HepG2 (cell line): ENCODE results near the gene FGF4. TPM values are rescaled to one million over a fixed set of nuclear protein-coding genes. Genes with fewer than 3 reads are reported as not detected.
A peak's percentile ranks its signal among the peaks of the same experiment; 100 is the strongest.
"Not testable (repeated sequence)": the region's sequence is repeated elsewhere in the genome, so short reads cannot be mapped to it uniquely, and the experiment has no call there.

ENCODE experiments used
- ATAC-seq: fragments of 200-7000 bp; cut with Tn5 transposase; 3 replicates; pipeline ENCODE4 v1.9.1; 2020; ENCODE audit warnings: mild to moderate bottlenecking, moderate library complexity
- BruUV-seq: library from RNA; stranded (reverse); fragments of 400-500 nt; replicated peaks from 2 replicates; lab custom pipeline; 2021; lab: Mats Ljungman, UMichigan
- CTCF ChIA-PET: fragments of 300-600 bp; formaldehyde crosslinking; extraction: SDS; loops from one replicate; lab custom pipeline; 2021; ENCODE audit warnings: low total read pairs, inconsistent platforms, low intra/inter-chr PET ratio; lab: Yijun Ruan, JAX
- POLR2A ChIA-PET: fragments of 350-600 bp; sonication (Branson Sonifier 250); formaldehyde crosslinking; loops from one replicate; lab custom pipeline; 2020; ENCODE audit warnings: antibody characterized with exemption, inconsistent platforms; lab: Yijun Ruan, JAX
- DNase-seq: peaks from one replicate; pipeline ENCODE4 v3.0.0-alpha.2; 2015; ENCODE audit warnings: low spot score
- FAIRE-seq: peaks from 3 replicates; lab custom pipeline; 2011; peaks lifted over from hg19 to GRCh38; lab: Jason Lieb, UNC
- H2AFZ ChIP-seq: one replicate; pipeline ENCODE4 v1.6.1; 2011; ENCODE audit warnings: low read length, inconsistent platforms
- H3K27ac ChIP-seq: fragments of 300-600 bp; 3 replicates; pipeline ENCODE4 v1.8.0; 2011; ENCODE audit warnings: mixed run types, mild to moderate bottlenecking, mixed read lengths, low read length, inconsistent platforms; ENCODE audit not compliant: insufficient read depth; ENCODE audit errors: extremely low read length
- H3K27me3 ChIP-seq, 2 experiments: fragments of 200-600 bp in 1 of 2; 2 replicates in 1 of 2; 3 replicates in 1 of 2; pipeline versions ENCODE4 v1.6.0 to v1.8.0; 2011; ENCODE audit warnings: low read length in 2 of 2, mild to moderate bottlenecking in 2 of 2, moderate library complexity in 2 of 2, inconsistent platforms in 1 of 2; ENCODE audit not compliant: insufficient read depth in 2 of 2, control insufficient read depth in 1 of 2
- H3K36me3 ChIP-seq, 2 experiments: fragments of 200-600 bp in 1 of 2; replicated peaks in 1 of 2; 2 replicates in 1 of 2; 3 replicates in 1 of 2; pipeline versions ENCODE4 v1.5.1 to v1.8.0; 2011; ENCODE audit warnings: low read length in 2 of 2, inconsistent platforms in 1 of 2; ENCODE audit not compliant: insufficient read depth in 2 of 2, control insufficient read depth in 1 of 2
- H3K4me1 ChIP-seq: 2 replicates; pipeline ENCODE4 v1.5.1; 2012; ENCODE audit warnings: low read length, inconsistent platforms; ENCODE audit not compliant: insufficient read depth
- H3K4me2 ChIP-seq: 2 replicates; pipeline ENCODE4 v1.6.0; 2011; ENCODE audit warnings: low read depth, low read length, inconsistent platforms
- H3K4me3 ChIP-seq, 3 experiments: fragments of 200-600 bp in 1 of 3; sonication (generic), shearing (Covaris generic) in 1 of 3; replicated peaks in 1 of 3; 2 replicates each; pipeline ENCODE4 v1.5.1; 2011 to 2016; ENCODE audit warnings: low read length in 3 of 3, inconsistent platforms in 2 of 3, low read depth in 2 of 3, mild to moderate bottlenecking in 2 of 3, control low read depth in 1 of 3, mixed read lengths in 1 of 3; ENCODE audit not compliant: insufficient read depth in 1 of 3
- H3K79me2 ChIP-seq: one replicate; pipeline ENCODE4 v1.6.1; 2011; ENCODE audit warnings: low read length, inconsistent platforms; ENCODE audit not compliant: insufficient read depth
- H3K9ac ChIP-seq: 2 replicates; pipeline ENCODE4 v1.6.0; 2011; ENCODE audit warnings: mild to moderate bottlenecking, low read depth, low read length, inconsistent platforms; ENCODE audit not compliant: insufficient read depth
- H3K9me3 ChIP-seq: 2 replicates; pipeline ENCODE4 v1.5.1; 2012; ENCODE audit warnings: mild to moderate bottlenecking, low read length
- H4K20me1 ChIP-seq: 2 replicates; pipeline ENCODE4 v1.6.0; 2011; ENCODE audit warnings: inconsistent platforms, mild to moderate bottlenecking, low read length, moderate library complexity; ENCODE audit not compliant: insufficient read depth
- CHD4 ChIP-seq: fragments of 200-600 bp; sonication (generic); IDR thresholded peaks from 2 replicates; pipeline ENCODE4 v1.7.0; 2017; ENCODE audit warnings: mild to moderate bottlenecking, low read length, borderline replicate concordance
- ETV5 ChIP-seq: IDR thresholded peaks from 2 replicates; pipeline ENCODE4 v1.6.1; 2018; ENCODE audit warnings: missing biosample characterization, missing genetic modification reagents, inconsistent platforms, borderline replicate concordance
- JARID2 ChIP-seq: sonication (generic); formaldehyde crosslinking; IDR thresholded peaks from 2 replicates; pipeline ENCODE4 v1.8.1; 2023; ENCODE audit warnings: missing genetic modification reagents, inconsistent platforms; ENCODE audit not compliant: insufficient replicate concordance
- KAT7 ChIP-seq: IDR thresholded peaks from 2 replicates; pipeline ENCODE4 v1.6.1; 2018; ENCODE audit warnings: borderline replicate concordance, missing compliant biosample characterization
- KDM6A ChIP-seq: IDR thresholded peaks from 2 replicates; pipeline ENCODE4 v1.6.1; 2016; ENCODE audit warnings: low read depth
- SRF ChIP-seq: IDR thresholded peaks from 2 replicates; pipeline ENCODE4 v1.6.1; 2011; ENCODE audit warnings: mild to moderate bottlenecking, low read depth, low read length, moderate library complexity
- TBX2 ChIP-seq: sonication (generic); formaldehyde crosslinking; IDR thresholded peaks from 2 replicates; pipeline ENCODE4 v1.5.0; 2020; ENCODE audit warnings: missing genetic modification reagents, mild to moderate bottlenecking, borderline replicate concordance
- TMF1 ChIP-seq: sonication (generic); formaldehyde crosslinking; IDR thresholded peaks from 2 replicates; pipeline ENCODE4 v1.8.1; 2022; ENCODE audit warnings: low read depth, missing genetic modification reagents
- ZFY ChIP-seq: sonication (generic); formaldehyde crosslinking; IDR thresholded peaks from 2 replicates; pipeline ENCODE4 v1.4.0; 2020; ENCODE audit warnings: missing genetic modification reagents
- ZNF121 ChIP-seq: sonication (generic); formaldehyde crosslinking; IDR thresholded peaks from 2 replicates; pipeline ENCODE4 v1.5.0; 2020; ENCODE audit warnings: mild to moderate bottlenecking, missing genetic modification reagents
- ZNF496 ChIP-seq: sonication (generic); formaldehyde crosslinking; IDR thresholded peaks from 2 replicates; pipeline ENCODE4 v1.8.1; 2023; ENCODE audit warnings: mild to moderate bottlenecking, moderate library complexity, missing genetic modification reagents; ENCODE audit not compliant: insufficient replicate concordance
- ZNF501 ChIP-seq: sonication (generic); formaldehyde crosslinking; IDR thresholded peaks from 2 replicates; pipeline ENCODE4 v1.5.1; 2020; ENCODE audit warnings: mild to moderate bottlenecking, moderate library complexity, missing genetic modification reagents
- ZNF547 ChIP-seq: sonication (generic); formaldehyde crosslinking; IDR thresholded peaks from 2 replicates; pipeline ENCODE4 v1.5.1; 2020; ENCODE audit warnings: mild to moderate bottlenecking, missing genetic modification reagents
- ZNF572 ChIP-seq: sonication (generic); formaldehyde crosslinking; IDR thresholded peaks from 2 replicates; pipeline ENCODE4 v1.5.1; 2020; ENCODE audit warnings: mild to moderate bottlenecking, missing genetic modification reagents
- WGBS: methylation state at CpG from one replicate; pipeline ENCODE4 v1.1.6; 2017; ENCODE audit warnings: low lambda C conversion rate; 5-methylcytosine and 5-hydroxymethylcytosine counted together
- in situ Hi-C: cut with HindIII; loops from 2 replicates; pipeline ENCODE4 v1.10.0; 2017; ENCODE audit warnings: low pct_unique_long_range_greater_than_20kb; ENCODE audit not compliant: extremely low pct_ligation_motif_present
- intact Hi-C: fragments of 100-400 bp; cut with micrococcal nuclease; formaldehyde crosslinking; loops from one replicate; pipeline ENCODE4 v1.10.0; 2022; ENCODE audit not compliant: unreplicated experiment
- polyA plus RNA-seq, 8 experiments: library from polyadenylated mRNA; depleted of rRNA in 3 of 8; stranded (reverse) in 7 of 8; unstranded in 1 of 8; fragments of >200 nt; fragmentation: Illumina TruSeq in 4 of 8; extraction: Trizol in 4 of 8; gene quantifications; 2 replicates each; pipeline versions ENCODE4 v1.2.1 to v1.2.3, GENCODE V29; 2011 to 2016; ENCODE audit warnings: low read depth in 4 of 8, missing spikeins in 1 of 8, mixed read lengths in 1 of 8; ENCODE audit not compliant: insufficient read depth in 1 of 8
- total RNA-seq, 5 experiments: library from RNA; depleted of rRNA; stranded (reverse); fragments of >200 nt; fragmentation: Illumina TruSeq; extraction: Trizol; gene quantifications; 2 replicates each; pipeline ENCODE4 v1.2.3, GENCODE V29; 2016; ENCODE audit warnings: low read depth in 1 of 5
- TF ChIP-seq, protein P1 (sequence below): IDR thresholded peaks from 2 replicates; pipeline ENCODE4 v1.6.1; 2018; ENCODE audit warnings: missing genetic modification reagents
- TF ChIP-seq, protein P2 (sequence below), 2 experiments: IDR thresholded peaks; 2 replicates each; pipeline ENCODE4 v1.6.1; 2011 to 2012; ENCODE audit warnings: low read length in 2 of 2, borderline replicate concordance in 1 of 2, low read depth in 1 of 2, mild to moderate bottlenecking in 1 of 2, moderate library complexity in 1 of 2

The FGF4 gene
- total and polyA plus RNA-seq, 2 of the 13 experiments (the other 11 are each of a cell fraction or from before 2014, with no cell fraction given) = not detected

DNA sequence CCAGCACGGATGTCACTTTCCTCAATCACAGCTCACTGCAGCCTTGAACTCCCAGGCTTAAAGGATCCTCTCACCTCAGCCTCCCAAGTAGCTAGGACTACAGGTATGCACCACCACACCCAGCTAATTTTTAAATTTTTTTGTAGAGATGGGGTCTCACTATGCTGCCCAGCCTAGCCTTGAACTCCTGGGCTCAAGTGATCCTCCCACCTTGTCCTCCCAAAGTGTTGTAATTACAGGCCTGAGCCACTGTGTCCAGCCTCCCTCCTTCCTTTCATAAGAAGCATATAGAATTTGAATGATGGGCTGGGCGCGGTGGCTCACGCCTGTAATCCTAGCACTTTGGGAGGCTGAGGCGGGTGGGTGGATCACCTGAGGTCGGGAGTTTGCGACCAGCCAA is 10.2 kb downstream of the FGF4 start:
- 69% methylated on average over 7 of the region's 7 CpGs for WGBS
- POLR2A ChIA-PET, H3K36me3 ChIP-seq, H3K27me3 ChIP-seq, H3K4me1 ChIP-seq, H2AFZ ChIP-seq, intact Hi-C loops, H3K79me2 ChIP-seq, H3K9ac ChIP-seq, H4K20me1 ChIP-seq, H3K9me3 ChIP-seq, H3K4me3 ChIP-seq, ATAC-seq, H3K4me2 ChIP-seq, FAIRE-seq, CTCF ChIA-PET, in situ Hi-C loops, DNase-seq, BruUV-seq, H3K27ac ChIP-seq: not testable (repeated sequence)
- peak; percentile 30; the same call in 1 of the 2 replicates for TF ChIP-seq ZNF121 (CRISPR knock-in tag)

DNA sequence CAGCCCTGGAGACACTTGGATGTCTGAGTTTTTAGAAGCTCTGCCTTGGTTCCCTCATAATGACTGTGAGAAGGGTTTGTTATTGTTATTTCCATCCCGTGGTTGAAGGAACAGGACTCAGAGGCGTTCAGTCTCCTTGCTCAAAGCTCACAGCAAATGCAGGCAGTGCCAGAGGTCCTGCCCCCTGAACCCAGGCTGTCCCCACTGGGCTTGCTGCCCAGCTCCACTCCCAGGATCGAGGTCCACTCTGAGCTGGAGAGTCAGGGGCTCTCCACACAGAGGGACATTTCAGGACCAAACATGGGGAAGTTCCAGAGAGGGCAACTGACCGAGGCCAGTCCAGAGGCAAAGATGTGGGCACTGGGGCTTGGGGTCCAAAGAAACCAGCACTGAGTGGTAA is 14.8 kb downstream of the FGF4 start:
- intact Hi-C loops (no loop called here), in situ Hi-C loops (no loop called here)
- no TSS peak for BruUV-seq
- Histone ChIP-seq H3K4me3 (no peak overlapping the region), H3K4me2 (no peak overlapping the region), H3K27me3 (peaks cover 0 to 10% of the 10 kb centered on the region in 2 experiments; a peak in 2 of 5 replicates), H3K79me2 (no peaks in the 10 kb centered on the region), H3K27ac (no peak overlapping the region), H3K9me3 (no peaks in the 10 kb centered on the region), H3K36me3 (no peaks in the 10 kb centered on the region), H2AFZ (no peak overlapping the region), H4K20me1 (no peaks in the 10 kb centered on the region), H3K9ac (no peak overlapping the region), H3K4me1 (no peaks in the 10 kb centered on the region)
- WGBS = 0% methylated on average over 2 of the region's 4 CpGs
- ATAC-seq (peak; percentile 62), FAIRE-seq (no peak), DNase-seq (no peak)
- ChIA-PET CTCF (no interaction called here), POLR2A (no interaction called here)
- TF ChIP-seq ZFY (CRISPR knock-in tag) (no peak), KAT7 (CRISPR knock-in tag) (no peak), TMF1 (CRISPR knock-in tag) (no peak), ZNF572 (CRISPR knock-in tag) (no peak), ETV5 (CRISPR knock-in tag) (no peak), TBX2 (CRISPR knock-in tag) (no peak), SRF (no peak), ZNF496 (CRISPR knock-in tag) (no peak), KDM6A (CRISPR knock-in tag) (no peak), ZNF501 (CRISPR knock-in tag) (no peak), CHD4 (no peak), JARID2 (CRISPR knock-in tag) (no peak), ZNF547 (CRISPR knock-in tag) (no peak)
- TF ChIP-seq, protein P1, sequence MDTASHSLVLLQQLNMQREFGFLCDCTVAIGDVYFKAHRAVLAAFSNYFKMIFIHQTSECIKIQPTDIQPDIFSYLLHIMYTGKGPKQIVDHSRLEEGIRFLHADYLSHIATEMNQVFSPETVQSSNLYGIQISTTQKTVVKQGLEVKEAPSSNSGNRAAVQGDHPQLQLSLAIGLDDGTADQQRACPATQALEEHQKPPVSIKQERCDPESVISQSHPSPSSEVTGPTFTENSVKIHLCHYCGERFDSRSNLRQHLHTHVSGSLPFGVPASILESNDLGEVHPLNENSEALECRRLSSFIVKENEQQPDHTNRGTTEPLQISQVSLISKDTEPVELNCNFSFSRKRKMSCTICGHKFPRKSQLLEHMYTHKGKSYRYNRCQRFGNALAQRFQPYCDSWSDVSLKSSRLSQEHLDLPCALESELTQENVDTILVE (CRISPR knock-in tag) = no peak
- TF ChIP-seq, protein P2, sequence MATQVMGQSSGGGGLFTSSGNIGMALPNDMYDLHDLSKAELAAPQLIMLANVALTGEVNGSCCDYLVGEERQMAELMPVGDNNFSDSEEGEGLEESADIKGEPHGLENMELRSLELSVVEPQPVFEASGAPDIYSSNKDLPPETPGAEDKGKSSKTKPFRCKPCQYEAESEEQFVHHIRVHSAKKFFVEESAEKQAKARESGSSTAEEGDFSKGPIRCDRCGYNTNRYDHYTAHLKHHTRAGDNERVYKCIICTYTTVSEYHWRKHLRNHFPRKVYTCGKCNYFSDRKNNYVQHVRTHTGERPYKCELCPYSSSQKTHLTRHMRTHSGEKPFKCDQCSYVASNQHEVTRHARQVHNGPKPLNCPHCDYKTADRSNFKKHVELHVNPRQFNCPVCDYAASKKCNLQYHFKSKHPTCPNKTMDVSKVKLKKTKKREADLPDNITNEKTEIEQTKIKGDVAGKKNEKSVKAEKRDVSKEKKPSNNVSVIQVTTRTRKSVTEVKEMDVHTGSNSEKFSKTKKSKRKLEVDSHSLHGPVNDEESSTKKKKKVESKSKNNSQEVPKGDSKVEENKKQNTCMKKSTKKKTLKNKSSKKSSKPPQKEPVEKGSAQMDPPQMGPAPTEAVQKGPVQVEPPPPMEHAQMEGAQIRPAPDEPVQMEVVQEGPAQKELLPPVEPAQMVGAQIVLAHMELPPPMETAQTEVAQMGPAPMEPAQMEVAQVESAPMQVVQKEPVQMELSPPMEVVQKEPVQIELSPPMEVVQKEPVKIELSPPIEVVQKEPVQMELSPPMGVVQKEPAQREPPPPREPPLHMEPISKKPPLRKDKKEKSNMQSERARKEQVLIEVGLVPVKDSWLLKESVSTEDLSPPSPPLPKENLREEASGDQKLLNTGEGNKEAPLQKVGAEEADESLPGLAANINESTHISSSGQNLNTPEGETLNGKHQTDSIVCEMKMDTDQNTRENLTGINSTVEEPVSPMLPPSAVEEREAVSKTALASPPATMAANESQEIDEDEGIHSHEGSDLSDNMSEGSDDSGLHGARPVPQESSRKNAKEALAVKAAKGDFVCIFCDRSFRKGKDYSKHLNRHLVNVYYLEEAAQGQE (IDR thresholded peaks at IDR 0.05; ENCODE audit: borderline replicate concordance in 1 of 2, low read depth in 1 of 2, low read length in 2 of 2) = no peak
